ENCODE results near the gene TAF1C.

The TAF1C gene, protein sequence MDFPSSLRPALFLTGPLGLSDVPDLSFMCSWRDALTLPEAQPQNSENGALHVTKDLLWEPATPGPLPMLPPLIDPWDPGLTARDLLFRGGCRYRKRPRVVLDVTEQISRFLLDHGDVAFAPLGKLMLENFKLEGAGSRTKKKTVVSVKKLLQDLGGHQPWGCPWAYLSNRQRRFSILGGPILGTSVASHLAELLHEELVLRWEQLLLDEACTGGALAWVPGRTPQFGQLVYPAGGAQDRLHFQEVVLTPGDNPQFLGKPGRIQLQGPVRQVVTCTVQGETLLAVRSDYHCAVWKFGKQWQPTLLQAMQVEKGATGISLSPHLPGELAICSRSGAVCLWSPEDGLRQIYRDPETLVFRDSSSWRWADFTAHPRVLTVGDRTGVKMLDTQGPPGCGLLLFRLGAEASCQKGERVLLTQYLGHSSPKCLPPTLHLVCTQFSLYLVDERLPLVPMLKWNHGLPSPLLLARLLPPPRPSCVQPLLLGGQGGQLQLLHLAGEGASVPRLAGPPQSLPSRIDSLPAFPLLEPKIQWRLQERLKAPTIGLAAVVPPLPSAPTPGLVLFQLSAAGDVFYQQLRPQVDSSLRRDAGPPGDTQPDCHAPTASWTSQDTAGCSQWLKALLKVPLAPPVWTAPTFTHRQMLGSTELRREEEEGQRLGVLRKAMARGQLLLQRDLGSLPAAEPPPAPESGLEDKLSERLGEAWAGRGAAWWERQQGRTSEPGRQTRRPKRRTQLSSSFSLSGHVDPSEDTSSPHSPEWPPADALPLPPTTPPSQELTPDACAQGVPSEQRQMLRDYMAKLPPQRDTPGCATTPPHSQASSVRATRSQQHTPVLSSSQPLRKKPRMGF

DNA sequence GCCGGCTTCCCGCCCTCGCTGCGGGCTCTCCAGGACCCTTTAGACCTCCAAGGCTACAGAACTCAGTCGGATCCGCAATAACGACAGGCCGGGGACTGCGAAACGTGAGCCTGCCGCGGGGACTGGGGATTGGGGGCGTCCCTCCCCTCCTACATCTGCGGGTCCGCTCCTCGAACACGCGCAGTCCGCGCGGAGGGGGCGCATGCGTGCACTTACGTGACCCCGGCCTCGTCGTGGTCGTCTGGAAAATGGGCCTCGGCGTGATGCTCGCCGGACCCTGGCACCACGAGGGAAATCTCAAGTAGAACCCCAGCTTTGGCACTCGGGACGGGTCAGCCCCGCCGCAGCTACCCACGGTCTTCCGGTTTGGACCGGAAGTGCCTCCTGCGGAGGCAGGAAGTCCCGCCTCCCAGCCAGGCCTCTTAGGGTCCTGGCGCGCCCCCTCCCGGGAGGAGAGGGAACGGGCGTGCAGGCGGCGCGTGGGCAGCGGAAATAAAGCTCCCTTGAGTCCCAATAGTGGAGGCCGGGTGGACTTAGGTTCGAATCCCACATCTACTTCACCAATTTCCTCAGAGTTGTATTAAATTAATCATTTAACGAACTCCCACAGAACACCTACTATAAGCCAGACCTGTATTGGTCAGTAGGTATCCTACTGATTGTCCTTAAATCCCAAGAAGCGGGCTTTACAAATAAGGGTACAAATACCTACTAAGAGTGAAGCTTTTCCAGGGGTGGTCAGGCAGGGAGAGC lies at the start of gene TAF1C:
Gene TAF1C (minus strand): TSS at position 373 of the 753 bp plus-strand sequence. CDS start 2,069 bp downstream, outside the sequence.
- Histone ChIP-seq H3K36me3 (replicated peaks) (peaks cover 8% of the 10 kb centered on the region), H3K4me1 (no peaks in the 10 kb centered on the region; the same call in 1 of the 2 replicates), H3K4me3 (peak within 1 kb of the TSS; percentile 87), H3K27me3 (ENCODE audit: low read depth) (no peaks in the 10 kb centered on the region), H3K9me3 (no peaks in the 10 kb centered on the region)
- in situ Hi-C loops (cut with MboI; ENCODE audit: low sequenced_read_pairs), result loop anchor here (10.0 kb wide), 1 partner anchor 102 kb away; no protein-coding TSS in a partner anchor
- peak; percentile 77 to 91 for DNase-seq (ENCODE audit: low spot score in 2 of 2)

DNA sequence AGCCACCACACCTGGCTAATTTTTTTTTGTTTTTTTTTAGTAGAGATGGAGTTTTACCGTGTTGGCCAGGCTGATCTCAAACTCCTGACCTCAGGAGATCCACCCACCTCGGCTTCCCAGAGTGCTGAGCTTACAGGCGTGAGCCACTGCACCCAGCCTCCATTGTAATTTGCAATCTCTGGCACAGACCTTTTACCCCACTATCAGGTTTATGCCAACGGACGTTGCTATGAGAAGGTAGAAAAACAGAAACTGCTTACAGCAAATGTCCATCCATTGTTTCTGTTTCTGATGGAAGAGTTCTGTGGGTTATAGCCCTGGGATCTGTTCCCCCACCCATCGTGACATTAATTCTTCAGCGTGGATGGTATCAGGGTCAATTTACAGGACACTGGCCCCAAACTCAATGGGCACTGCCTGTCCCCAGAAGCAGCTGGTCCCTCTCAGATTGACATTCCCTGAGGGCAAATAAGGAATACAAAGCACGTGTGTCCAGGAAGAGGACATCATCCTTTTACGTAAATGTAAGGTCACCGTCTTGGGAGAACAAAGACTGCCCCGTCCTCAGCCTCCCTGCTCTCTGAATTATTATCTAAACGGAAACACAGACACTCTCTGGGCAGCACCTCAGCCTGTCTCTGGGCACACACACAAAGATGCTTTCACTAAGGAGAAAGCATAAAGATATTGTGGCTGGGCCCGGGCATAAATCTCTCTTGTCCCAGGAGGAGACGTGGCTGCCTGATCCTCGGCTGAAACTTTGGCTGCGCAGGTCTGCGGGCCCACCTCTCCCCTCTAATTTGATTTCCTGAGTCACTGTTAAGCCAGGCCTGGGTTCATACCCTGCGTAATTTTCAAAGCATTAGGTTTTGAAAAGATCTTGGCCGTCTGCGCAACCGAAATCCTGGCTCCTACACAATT lies 47.7 kb upstream of the TAF1C start:
- DNase-seq (ENCODE audit: low spot score in 2 of 2), result no peak
- peaks cover 8% of the 10 kb centered on the region for H3K27me3 ChIP-seq (ENCODE audit: low read depth)
- no peak overlapping the region for H3K4me3 ChIP-seq
- in situ Hi-C loops (cut with MboI; ENCODE audit: low sequenced_read_pairs), result no loop called here
- H3K36me3 ChIP-seq (replicated peaks), result no peaks in the 10 kb centered on the region
- no peaks in the 10 kb centered on the region for H3K4me1 ChIP-seq
- no peaks in the 10 kb centered on the region for H3K9me3 ChIP-seq

DNA sequence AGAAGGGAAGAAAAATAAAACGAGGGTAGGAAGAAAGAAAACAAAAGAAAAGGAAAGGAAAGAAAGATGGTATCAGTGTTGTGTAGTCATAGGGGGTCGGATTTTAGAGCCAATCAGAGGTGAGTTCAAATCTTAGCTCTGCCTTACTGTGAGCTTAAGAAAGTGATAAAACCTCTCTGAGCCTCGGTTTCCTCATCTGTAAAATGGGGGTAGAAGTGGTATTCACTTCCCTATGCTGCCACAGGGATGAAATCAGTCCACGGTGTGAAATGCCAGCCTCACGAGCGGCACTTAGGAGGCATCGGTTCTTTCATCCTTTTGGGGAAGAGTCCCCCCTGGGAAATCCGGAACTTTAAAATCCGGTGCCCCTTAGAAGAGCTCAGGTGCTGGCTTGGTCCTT lies 46.9 kb upstream of the TAF1C start:
- in situ Hi-C loops (cut with MboI; ENCODE audit: low sequenced_read_pairs), result no loop called here
- H3K9me3 ChIP-seq, result no peaks in the 10 kb centered on the region
- peaks cover 5% of the 10 kb centered on the region for H3K27me3 ChIP-seq (ENCODE audit: low read depth)
- no peaks in the 10 kb centered on the region for H3K36me3 ChIP-seq (replicated peaks)
- DNase-seq (ENCODE audit: low spot score in 2 of 2), result no peak
- no peaks in the 10 kb centered on the region for H3K4me1 ChIP-seq
- no peak overlapping the region for H3K4me3 ChIP-seq

DNA sequence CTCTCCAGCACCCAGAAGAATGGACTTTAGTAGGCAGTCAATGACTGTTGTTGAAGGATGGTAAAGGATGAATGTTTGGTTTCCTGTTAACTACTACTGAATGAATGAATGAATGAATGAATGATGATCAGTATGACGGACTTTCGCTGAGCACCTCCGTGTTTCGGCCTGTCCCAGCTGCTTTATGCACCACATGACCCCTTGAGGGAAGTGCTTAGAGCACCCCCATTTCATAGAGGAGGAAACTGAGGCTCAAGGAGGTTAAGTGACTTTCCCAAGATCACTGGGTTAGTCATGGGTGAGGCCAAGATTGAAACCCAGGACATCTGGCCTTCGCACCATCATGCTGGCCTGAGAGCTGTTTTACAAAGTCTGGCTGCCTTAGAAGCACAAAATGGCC lies 46.1 kb upstream of the TAF1C start:
- H3K9me3 ChIP-seq, result no peaks in the 10 kb centered on the region
- H3K27me3 ChIP-seq (ENCODE audit: low read depth), result no peaks in the 10 kb centered on the region; the same call in 1 of the 2 replicates
- H3K4me1 ChIP-seq, result no peaks in the 10 kb centered on the region
- no peak for DNase-seq (ENCODE audit: low spot score in 2 of 2)
- no peaks in the 10 kb centered on the region for H3K36me3 ChIP-seq (replicated peaks)
- in situ Hi-C loops (cut with MboI; ENCODE audit: low sequenced_read_pairs), result no loop called here
- H3K4me3 ChIP-seq, result no peak overlapping the region

DNA sequence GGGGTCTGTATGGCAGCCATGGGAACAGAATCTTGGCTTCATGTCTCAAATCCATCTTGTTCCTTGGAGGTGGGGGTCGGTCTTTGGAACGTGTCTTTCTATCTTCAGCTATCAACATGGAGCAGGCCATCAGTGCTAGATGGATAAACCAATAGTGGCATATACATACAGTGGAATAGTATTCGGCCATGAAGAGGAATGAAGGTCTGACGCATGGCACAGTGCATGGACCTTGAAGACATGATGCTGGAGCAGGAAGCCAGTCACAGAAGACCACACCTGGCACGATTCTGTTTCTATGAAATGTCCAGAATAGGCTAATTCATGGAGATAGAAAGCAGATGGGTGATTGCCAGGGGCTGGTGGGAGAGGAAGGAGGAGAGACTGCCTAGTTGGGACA lies 45.2 kb upstream of the TAF1C start:
- no peak for DNase-seq (ENCODE audit: low spot score in 2 of 2)
- H3K9me3 ChIP-seq, result no peaks in the 10 kb centered on the region
- no peak overlapping the region for H3K4me3 ChIP-seq
- no peaks in the 10 kb centered on the region; the same call in 1 of the 2 replicates for H3K27me3 ChIP-seq (ENCODE audit: low read depth)
- no peaks in the 10 kb centered on the region for H3K36me3 ChIP-seq (replicated peaks)
- in situ Hi-C loops (cut with MboI; ENCODE audit: low sequenced_read_pairs), result no loop called here
- H3K4me1 ChIP-seq, result no peaks in the 10 kb centered on the region

DNA sequence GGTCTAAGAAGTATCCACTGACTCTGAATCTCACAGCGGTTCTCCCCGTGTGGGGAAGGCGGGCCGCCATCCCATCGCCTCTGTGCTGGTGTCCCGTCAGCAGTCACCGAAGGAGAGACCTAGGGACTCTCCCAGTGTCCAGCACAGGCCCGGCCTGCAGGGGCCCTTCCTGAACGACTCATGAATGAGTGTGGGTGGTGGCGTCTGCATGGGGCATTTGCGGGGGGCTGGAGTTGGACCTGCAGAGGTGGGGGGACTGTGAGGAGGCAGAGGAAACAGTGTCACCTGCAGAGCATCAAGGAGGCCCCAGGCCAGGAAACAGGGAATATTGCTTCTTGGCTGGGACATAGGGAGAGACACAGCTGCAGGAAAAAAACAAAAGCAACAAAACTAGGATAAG lies 42.6 kb upstream of the TAF1C start:
- DNase-seq (ENCODE audit: low spot score in 2 of 2), result no peak
- no peaks in the 10 kb centered on the region for H3K36me3 ChIP-seq (replicated peaks)
- H3K27me3 ChIP-seq (ENCODE audit: low read depth), result no peaks in the 10 kb centered on the region
- no peaks in the 10 kb centered on the region for H3K4me1 ChIP-seq
- H3K9me3 ChIP-seq, result no peaks in the 10 kb centered on the region
- no peak overlapping the region for H3K4me3 ChIP-seq
- in situ Hi-C loops (cut with MboI; ENCODE audit: low sequenced_read_pairs), result no loop called here

DNA sequence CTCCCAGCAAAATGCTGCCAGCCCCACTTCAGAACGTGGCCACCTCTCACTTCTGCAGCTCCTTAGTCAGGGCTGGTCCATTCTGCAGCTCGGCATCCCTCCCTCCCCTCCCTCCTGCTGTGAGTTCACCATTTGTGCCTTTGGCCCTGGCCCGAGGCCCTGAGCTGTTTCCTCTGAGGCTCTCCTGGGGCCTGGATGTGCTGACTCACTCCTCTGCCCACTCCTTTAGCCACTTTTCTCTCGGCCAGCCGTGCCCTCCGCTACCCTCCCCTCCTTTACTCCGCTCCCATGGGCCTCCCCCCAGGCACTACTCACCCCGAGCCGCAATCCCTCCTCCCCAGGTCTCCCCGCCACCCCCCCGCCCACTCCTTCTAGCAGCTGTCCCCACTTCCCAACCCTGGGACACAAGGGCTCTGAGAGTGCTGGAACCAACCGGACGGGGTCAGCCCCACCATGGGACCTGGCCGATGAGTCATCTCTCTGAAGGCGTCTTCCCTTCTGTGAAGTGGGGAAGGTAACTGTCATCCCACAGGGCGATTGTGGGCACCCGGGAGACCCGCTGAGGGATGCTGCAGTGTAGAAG lies 41.5 kb upstream of the TAF1C start:
- no peak overlapping the region for H3K4me3 ChIP-seq
- no peaks in the 10 kb centered on the region for H3K36me3 ChIP-seq (replicated peaks)
- DNase-seq (ENCODE audit: low spot score in 2 of 2), result peak in 1 of 2 experiments; percentile 14
- no peaks in the 10 kb centered on the region for H3K4me1 ChIP-seq
- no peaks in the 10 kb centered on the region for H3K27me3 ChIP-seq (ENCODE audit: low read depth)
- in situ Hi-C loops (cut with MboI; ENCODE audit: low sequenced_read_pairs), result no loop called here
- no peaks in the 10 kb centered on the region for H3K9me3 ChIP-seq

DNA sequence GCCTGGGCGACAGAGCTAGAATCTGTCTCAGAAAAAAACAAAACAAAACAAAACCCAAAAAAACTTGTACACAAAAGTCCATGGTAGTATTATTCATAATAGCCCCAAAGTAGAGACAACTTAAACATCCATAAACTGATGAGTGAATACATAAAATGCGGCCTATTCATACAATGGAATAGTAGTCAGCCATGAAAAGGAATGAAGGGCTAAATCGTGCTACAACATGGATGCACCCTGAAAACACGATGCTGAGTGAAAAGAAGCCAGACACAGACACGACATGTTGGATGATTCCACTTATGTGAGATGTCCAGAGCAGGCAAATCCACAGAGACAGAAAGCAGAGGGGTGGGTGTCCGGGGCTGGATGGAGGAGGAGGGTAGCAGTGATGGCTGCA lies 40.7 kb upstream of the TAF1C start:
- Histone ChIP-seq H3K4me1 (no peaks in the 10 kb centered on the region), H3K4me3 (no peak overlapping the region), H3K27me3 (ENCODE audit: low read depth) (no peaks in the 10 kb centered on the region), H3K9me3 (no peaks in the 10 kb centered on the region), H3K36me3 (replicated peaks) (no peaks in the 10 kb centered on the region)
- DNase-seq (ENCODE audit: low spot score in 2 of 2), result no peak
- in situ Hi-C loops (cut with MboI; ENCODE audit: low sequenced_read_pairs), result no loop called here

DNA sequence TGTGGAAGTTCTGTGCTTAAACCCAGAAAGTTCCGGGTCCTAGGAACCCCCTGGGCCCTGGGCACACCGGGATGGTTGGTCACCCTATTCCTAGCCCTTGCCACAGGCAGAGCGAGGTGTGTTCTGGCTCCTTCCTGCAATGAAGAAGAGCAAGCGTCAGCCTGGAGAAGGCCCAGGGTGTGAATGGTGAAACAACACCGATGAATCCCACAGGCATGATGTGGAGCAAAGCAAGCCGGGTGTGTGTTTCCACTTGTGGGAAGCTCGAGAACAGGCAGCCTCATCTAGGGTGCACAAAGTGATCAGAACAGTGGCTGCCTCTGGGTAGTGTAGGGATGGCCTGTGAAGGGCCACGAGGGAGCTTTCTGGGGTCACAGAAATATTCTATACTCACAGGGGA lies 39.2 kb upstream of the TAF1C start:
- in situ Hi-C loops (cut with MboI; ENCODE audit: low sequenced_read_pairs), result no loop called here
- H3K4me1 ChIP-seq, result no peaks in the 10 kb centered on the region
- no peaks in the 10 kb centered on the region for H3K27me3 ChIP-seq (ENCODE audit: low read depth)

DNA sequence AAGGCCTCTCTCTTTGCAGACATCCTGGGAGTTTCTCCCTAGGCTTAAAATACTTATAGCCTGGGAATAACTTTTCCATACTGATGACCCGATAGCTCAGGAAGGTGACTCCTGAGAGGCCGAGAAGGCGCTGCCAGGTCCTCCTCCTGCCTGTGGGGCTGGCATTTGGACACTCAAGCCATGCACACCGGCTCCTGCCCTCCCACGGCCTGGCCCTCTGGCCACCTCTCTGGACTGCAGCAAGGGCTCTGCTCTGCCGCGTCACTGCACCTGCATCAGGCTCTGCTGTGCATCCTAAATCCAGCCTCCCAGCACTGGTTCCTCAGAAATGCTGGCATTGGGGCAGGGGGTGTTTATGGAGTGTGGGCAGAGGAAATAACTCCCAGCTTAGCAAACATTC lies 38.7 kb upstream of the TAF1C start:
- in situ Hi-C loops (cut with MboI; ENCODE audit: low sequenced_read_pairs), result no loop called here
- DNase-seq (ENCODE audit: low spot score in 2 of 2), result no peak
- no peaks in the 10 kb centered on the region for H3K27me3 ChIP-seq (ENCODE audit: low read depth)
- H3K4me3 ChIP-seq, result no peak overlapping the region
- no peaks in the 10 kb centered on the region for H3K36me3 ChIP-seq (replicated peaks)
- no peaks in the 10 kb centered on the region for H3K4me1 ChIP-seq
- no peaks in the 10 kb centered on the region for H3K9me3 ChIP-seq

More for the DNA sequence above, 39.2 kb upstream of the TAF1C start:
- DNase-seq (ENCODE audit: low spot score in 2 of 2), result no peak
- H3K36me3 ChIP-seq (replicated peaks), result no peaks in the 10 kb centered on the region
- no peaks in the 10 kb centered on the region for H3K9me3 ChIP-seq
- no peak overlapping the region for H3K4me3 ChIP-seq

DNA sequence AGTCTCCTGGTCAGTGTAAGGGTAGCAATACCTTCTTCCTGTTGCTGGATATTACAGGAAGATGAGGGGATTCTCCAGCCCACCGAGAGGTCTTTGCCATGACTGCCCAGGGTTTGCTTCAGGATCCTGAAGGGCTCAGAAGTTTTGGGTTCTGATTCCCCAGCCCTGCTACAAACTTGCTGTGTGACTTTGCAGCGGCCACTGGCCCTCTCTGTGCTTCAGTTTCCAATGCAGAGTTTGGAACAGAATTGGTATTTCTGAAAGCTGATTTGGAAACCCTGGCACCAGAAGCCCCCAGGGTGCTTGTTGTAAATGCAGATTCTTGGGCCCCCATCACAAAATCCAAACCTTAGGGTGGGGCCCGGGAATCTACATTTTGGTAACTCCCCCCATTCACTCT lies 38.3 kb upstream of the TAF1C start:
- in situ Hi-C loops (cut with MboI; ENCODE audit: low sequenced_read_pairs), result no loop called here
- no peaks in the 10 kb centered on the region for H3K4me1 ChIP-seq

DNA sequence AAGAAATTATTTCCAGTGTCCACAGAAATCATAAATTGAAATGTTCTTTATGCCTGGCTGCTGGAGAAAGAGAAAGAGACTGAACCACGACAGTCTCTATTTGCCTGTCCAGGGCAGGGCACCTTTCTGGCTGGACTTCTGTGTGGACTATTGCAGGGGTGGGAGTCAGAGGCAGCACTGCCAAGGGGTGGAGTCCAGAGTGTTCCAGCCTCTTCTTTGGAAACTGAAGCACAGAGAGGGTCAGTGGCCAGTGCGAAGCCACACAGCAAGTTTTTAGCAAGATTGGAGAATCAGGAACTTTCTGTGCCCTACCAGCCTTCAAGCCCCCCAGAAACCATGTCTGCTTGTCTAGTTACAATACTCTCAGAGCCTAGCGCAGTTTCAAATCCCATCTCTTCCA lies 37.7 kb upstream of the TAF1C start:
- in situ Hi-C loops (cut with MboI; ENCODE audit: low sequenced_read_pairs), result no loop called here
- Histone ChIP-seq H3K4me1 (no peaks in the 10 kb centered on the region), H3K36me3 (replicated peaks) (no peaks in the 10 kb centered on the region), H3K27me3 (ENCODE audit: low read depth) (no peaks in the 10 kb centered on the region), H3K4me3 (no peak overlapping the region), H3K9me3 (no peaks in the 10 kb centered on the region)
- no peak for DNase-seq (ENCODE audit: low spot score in 2 of 2)

More for the DNA sequence above, 38.3 kb upstream of the TAF1C start:
- Histone ChIP-seq H3K4me3 (no peak overlapping the region), H3K36me3 (replicated peaks) (no peaks in the 10 kb centered on the region), H3K27me3 (ENCODE audit: low read depth) (no peaks in the 10 kb centered on the region), H3K9me3 (no peaks in the 10 kb centered on the region)
- DNase-seq (ENCODE audit: low spot score in 2 of 2), result no peak

All from HAP-1 (cell line).